HG02852 (cell line): ENCODE results near the gene TLR8.
"Not testable (repeated sequence)": the region's sequence is repeated elsewhere in the genome, so short reads cannot be mapped to it uniquely, and the experiment has no call there.

Experiments used
- ATAC-seq: cut with Tn5 transposase; IDR thresholded peaks from one replicate; pipeline ENCODE4 v1.9.1; 2021; ENCODE audit warnings: mild to moderate bottlenecking, moderate library complexity; ENCODE audit not compliant: unreplicated experiment

Gene TLR8

DNA sequence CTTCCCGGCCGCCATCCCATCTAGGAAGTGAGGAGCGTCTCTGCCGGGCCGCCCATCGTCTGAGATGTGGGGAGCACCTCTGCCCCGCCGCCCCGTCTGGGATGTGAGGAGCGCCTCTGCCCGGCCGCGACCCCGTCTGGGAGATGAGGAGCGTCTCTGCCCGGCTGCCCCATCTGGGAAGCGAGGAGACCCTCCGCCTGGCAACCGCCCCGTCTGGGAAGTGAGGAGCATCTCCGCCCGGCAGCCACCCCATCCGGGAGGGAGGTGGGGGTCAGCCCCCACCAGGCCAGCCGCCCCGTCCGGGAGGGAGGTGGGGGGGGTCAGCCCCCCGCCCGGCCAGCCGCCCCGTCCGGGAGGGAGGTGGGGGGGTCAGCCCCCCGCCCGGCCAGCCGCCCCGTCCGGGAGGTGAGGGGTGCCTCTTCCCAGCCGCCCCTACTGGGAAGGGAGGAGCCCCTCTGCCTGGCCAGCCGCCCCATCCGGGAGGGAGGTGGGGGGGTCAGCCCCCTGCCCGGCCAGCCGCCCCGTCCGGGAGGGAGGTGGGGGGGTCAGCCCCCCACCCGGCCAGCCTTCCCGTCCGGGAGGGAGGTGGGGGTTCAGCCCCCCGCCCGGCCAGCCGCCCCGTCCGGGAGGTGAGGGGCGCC is 56.9 kb downstream of the TLR8 start:
- not testable (repeated sequence) for ATAC-seq

DNA sequence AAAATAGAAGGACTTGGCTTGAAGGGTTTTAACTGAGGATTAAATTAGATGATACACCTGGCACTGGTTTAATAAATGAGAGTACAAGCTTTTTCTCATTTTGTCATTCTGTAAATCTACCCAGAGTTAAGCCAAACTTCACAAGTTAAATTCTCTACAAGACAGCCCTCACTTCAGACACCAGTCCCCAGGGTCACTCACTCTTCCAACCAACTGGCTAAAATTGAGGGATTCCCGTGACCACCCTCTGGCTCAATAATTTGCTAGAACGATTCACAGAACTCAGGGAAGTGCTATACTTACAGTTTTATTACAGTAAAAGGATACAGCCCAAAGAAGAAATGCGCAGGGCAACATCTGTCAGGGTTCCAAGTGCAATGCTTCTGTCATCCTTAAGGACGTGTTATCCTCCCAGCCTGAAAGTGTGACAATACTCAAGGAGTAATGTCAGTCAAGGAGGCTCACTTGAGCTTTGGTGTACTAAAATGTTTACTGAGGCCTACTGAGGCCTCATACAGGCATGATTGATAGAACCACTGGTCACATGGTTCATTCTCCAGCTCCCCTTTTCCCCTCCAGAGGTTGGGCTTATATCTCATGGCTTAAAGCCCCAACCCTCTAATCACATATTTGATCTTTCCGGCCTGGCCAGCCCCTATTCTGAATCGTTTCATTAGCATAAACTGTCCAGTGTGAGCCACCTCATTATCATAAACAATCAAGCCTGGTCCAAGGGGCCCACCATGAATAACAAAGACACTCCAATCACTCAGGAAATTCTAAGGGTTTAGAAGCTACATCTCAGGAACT is 58.9 kb downstream of the TLR8 start:
- no peak for ATAC-seq

DNA sequence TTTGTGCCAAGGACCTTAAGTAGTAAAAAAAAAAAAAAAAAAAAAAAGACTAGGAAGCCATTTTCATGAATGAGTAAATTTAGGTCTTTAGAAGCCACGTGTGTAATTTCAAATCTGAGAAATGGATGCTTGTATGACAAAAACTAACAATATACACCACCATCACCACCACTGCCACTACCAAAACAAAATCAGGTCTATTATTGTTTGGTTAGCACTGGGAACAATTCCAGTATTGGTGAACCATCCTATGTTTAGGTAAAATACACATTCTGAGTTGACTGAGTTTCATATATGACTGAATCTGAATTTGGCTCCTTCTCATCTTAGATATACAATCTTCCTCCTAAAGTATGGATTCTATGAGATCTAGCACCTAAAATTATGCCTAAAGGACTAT is 59.7 kb downstream of the TLR8 start:
- ATAC-seq = no peak

DNA sequence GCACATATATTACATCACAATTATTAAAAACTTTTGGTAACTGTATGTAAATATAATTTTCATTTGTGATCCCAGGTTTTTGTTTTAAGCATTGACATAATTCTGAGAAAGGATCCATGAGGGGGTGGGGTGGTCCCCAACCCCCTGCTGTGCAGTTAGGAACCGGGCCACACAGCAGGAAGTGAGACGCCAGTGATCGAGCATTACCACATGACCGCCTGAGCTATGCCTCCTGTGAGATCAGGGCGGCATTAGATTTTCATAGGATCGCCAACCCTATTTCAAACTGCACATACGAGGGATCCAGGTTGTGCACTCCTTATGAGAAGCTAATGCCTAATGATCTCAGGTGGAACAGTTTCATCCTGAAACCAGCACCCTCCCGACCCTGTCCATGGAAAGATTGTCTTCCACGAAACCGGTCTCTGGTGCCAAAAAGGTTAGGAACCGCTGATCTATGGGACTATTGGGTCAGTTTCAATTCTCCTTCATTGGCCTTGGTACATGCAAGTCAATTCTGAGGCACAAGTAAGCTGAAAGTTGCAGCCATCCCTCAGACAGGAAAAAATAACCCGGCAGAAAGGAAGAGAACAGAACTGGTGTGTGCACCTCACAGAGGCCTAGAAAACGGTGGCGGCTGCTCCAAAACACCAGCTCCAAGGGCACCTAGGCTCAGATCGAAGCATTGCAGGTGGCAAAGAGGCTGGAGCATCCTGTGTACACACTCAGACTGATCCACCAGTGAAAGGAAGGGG is 61.5 kb downstream of the TLR8 start:
- no peak for ATAC-seq

DNA sequence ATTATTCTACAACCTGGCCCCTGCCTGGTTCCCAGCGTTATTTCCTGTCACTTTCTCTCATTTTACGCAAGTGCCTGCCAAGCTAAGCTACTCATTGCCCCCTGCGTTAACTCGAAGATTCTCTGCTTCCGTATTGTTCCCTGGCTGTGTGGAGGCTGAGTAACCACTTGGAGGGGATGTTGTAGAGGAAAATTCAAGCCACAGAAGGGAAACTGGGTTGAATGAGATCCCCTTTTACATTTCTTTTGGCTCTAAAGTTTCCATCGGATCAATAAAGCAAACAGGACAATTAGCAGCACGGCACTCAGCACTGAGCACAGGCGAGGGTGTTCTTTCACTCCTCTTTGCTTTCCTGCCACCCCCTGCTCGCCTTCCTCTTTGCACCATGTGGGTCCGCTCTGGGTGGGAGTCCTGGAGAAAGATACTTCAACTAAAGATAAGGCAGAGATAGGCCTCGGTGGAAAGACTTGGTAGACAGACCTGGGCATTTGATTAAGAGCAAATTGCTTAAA is 64.3 kb downstream of the TLR8 start:
- no peak for ATAC-seq

DNA sequence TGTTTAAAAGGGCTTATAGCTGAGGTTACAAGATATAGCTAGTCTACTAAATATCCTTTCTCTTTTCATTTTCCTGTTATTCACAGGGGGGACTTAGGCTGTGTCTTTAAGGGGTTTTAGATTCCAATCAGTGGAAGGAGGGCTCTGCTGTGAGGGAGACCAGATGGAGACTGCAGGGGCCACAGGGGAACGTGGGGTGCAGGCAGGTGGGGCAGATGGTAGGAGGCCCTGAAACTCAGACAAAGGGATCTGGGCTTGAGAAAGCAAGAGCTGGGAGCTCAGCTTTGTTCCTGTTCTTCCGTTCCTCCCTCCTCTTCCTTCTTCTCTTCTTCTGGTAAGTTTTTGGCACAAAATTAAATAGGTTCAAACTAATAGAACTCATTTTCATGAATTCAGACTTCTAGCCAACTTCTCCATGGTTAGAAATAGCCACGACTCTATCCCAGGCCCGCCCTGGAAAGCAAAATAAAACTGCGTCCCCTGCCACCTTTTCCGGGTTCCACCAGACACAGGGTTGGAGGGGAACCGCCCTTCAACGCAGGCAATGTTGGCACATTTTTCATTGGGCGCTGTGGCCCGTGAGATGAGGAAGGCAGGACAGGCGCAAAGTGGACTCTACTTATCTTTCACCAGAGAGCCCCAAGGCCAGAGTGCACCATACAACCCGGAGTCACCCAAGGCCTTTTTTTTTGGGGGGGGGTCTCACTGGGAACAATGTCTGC is 65.0 kb downstream of the TLR8 start:
- ATAC-seq = no peak

DNA sequence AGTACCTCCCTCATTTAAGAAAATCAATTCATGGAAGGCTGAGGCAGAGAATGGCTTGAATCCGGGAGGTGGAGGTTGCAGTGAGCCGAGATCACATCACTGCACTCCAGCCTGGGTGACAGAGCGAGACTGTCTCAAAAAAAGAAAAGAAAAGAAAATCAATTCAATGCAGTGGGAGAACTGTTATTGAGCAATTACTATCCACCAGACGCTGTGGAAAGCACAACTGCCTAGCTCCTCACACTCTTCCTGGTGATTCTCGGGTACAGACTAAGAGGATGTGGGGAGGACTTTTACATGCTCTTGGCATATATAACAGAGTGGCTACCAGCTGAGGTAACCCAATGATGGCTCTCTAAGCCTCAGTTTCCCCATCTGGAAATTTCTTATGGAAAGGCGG is 65.8 kb downstream of the TLR8 start:
- no peak for ATAC-seq
